ENCODE results near the gene GPR139. TPM values are rescaled to one million over a fixed set of nuclear protein-coding genes. Genes with fewer than 3 reads are reported as not detected.

The GPR139 gene
- total and polyA plus RNA-seq, 2 donors (not counting 1 experiment from before 2014, with no cell fraction given) = not detected

GRCh38 chr16:19991614-19992013 lies 82.1 kb downstream of the GPR139 start:
- Histone ChIP-seq H3K36me3 (replicated peaks in 1 of 2; ENCODE audit: control extremely low read depth in 1 of 2, control insufficient read depth in 1 of 2, extremely low read depth in 1 of 2, insufficient read depth in 2 of 2, low read length in 1 of 2) (no peaks in the 10 kb centered on the region), H3K79me2 (ENCODE audit: control insufficient read depth, insufficient read depth, low read length) (no peaks in the 10 kb centered on the region), H3K27me3 (replicated peaks in 1 of 4; ENCODE audit: control extremely low read depth in 1 of 4, control insufficient read depth in 3 of 4, insufficient read depth in 4 of 4, low read length in 3 of 4) (no peaks in the 10 kb centered on the region), H3K4me1 (ENCODE audit: control insufficient read depth in 2 of 2, insufficient read depth in 2 of 2, low read length in 2 of 2) (no peaks in the 10 kb centered on the region), H3K4me2 (replicated peaks; ENCODE audit: low read depth, low read length, poor library complexity, severe bottlenecking) (no peak overlapping the region), H3K9me3 (ENCODE audit: control extremely low read depth in 1 of 3, control insufficient read depth in 2 of 3, insufficient read depth in 1 of 3, low read length in 2 of 3) (peaks cover 0 to 4% (median 0%) of the 10 kb centered on the region in 3 donors), H3K4me3 (ENCODE audit: control extremely low read depth in 1 of 5, extremely low read depth in 1 of 5, insufficient read depth in 1 of 5, low read depth in 2 of 5, low read length in 4 of 5) (no peak overlapping the region), H2AFZ (ENCODE audit: insufficient read depth, low read depth, low read length, poor library complexity, severe bottlenecking) (no peak overlapping the region), H3K27ac (ENCODE audit: low read length in 2 of 2) (no peak overlapping the region), H4K20me1 (ENCODE audit: control insufficient read depth, insufficient read depth, low read length, poor library complexity, severe bottlenecking) (no peaks in the 10 kb centered on the region), H3K9ac (ENCODE audit: low read length) (no peak overlapping the region)
- no peaks in the 10 kb centered on the region for H3K4me1 Mint-ChIP-seq
- H3K9me3 Mint-ChIP-seq (ENCODE audit: insufficient read depth) = peaks cover 2% of the 10 kb centered on the region
- no peak overlapping the region for H3K27ac Mint-ChIP-seq
- no peak for TF ChIP-seq EZH2 (IDR thresholded peaks at IDR 0.05; ENCODE audit: borderline replicate concordance, insufficient read depth, low read depth, low read length, poor library complexity, severe bottlenecking)
- no peak for TF ChIP-seq CTCF (IDR thresholded peaks at IDR 0.05)
- 69% methylated on average over 5 of the region's 7 CpGs for WGBS (ENCODE audit: insufficient coverage)
- CTCF ChIA-PET = no interaction called here
- no peaks in the 10 kb centered on the region for H3K27me3 Mint-ChIP-seq
- no peak overlapping the region for H3K4me3 Mint-ChIP-seq
- intact Hi-C loops (cut with micrococcal nuclease) = no loop called here
- ATAC-seq (ENCODE audit: low read depth) (no peak), DNase-seq (no peak)
- POLR2A ChIA-PET = no interaction called here

GRCh38 chr16:19984135-19984534 lies 89.6 kb downstream of the GPR139 start:
- Mint-ChIP-seq H3K27ac (no peak overlapping the region), H3K27me3 (no peaks in the 10 kb centered on the region), H3K9me3 (ENCODE audit: insufficient read depth) (no peaks in the 10 kb centered on the region), H3K4me1 (no peaks in the 10 kb centered on the region), H3K4me3 (no peak overlapping the region)
- ChIA-PET CTCF (no interaction called here), POLR2A (no interaction called here)
- DNase-seq = no peak
- Histone ChIP-seq H3K4me1 (ENCODE audit: control insufficient read depth in 2 of 2, insufficient read depth in 2 of 2, low read length in 2 of 2) (no peaks in the 10 kb centered on the region), H3K27ac (ENCODE audit: low read length in 2 of 2) (no peak overlapping the region), H3K27me3 (replicated peaks in 1 of 4; ENCODE audit: control extremely low read depth in 1 of 4, control insufficient read depth in 3 of 4, insufficient read depth in 4 of 4, low read length in 3 of 4) (no peaks in the 10 kb centered on the region), H3K9me3 (ENCODE audit: control extremely low read depth in 1 of 3, control insufficient read depth in 2 of 3, insufficient read depth in 1 of 3, low read length in 2 of 3) (no peaks in the 10 kb centered on the region), H2AFZ (ENCODE audit: insufficient read depth, low read depth, low read length, poor library complexity, severe bottlenecking) (no peak overlapping the region), H3K4me2 (replicated peaks; ENCODE audit: low read depth, low read length, poor library complexity, severe bottlenecking) (no peak overlapping the region), H3K79me2 (ENCODE audit: control insufficient read depth, insufficient read depth, low read length) (no peaks in the 10 kb centered on the region), H3K36me3 (replicated peaks in 1 of 2; ENCODE audit: control extremely low read depth in 1 of 2, control insufficient read depth in 1 of 2, extremely low read depth in 1 of 2, insufficient read depth in 2 of 2, low read length in 1 of 2) (no peaks in the 10 kb centered on the region), H3K4me3 (ENCODE audit: control extremely low read depth in 1 of 5, extremely low read depth in 1 of 5, insufficient read depth in 1 of 5, low read depth in 2 of 5, low read length in 4 of 5) (no peak overlapping the region), H4K20me1 (ENCODE audit: control insufficient read depth, insufficient read depth, low read length, poor library complexity, severe bottlenecking) (no peaks in the 10 kb centered on the region), H3K9ac (ENCODE audit: low read length) (no peak overlapping the region)
- ATAC-seq (ENCODE audit: low read depth) = no peak
- TF ChIP-seq EZH2 (IDR thresholded peaks at IDR 0.05; ENCODE audit: borderline replicate concordance, insufficient read depth, low read depth, low read length, poor library complexity, severe bottlenecking) (no peak), CTCF (IDR thresholded peaks at IDR 0.05) (no peak)
- 84% methylated on average over 3 of the region's 3 CpGs for WGBS (ENCODE audit: insufficient coverage)
- intact Hi-C loops (cut with micrococcal nuclease) = no loop called here

Other genes with a start within 250 kb of the GPR139 start
- gene GPRC5B, start 189.0 kb downstream of the GPR139 start, total RNA-seq = not detected in 2 replicates
- 0.06 TPM in 1 of 2 replicates, not detected in the other for gene GPRC5B, start 189.0 kb downstream of the GPR139 start, polyA plus RNA-seq

Measured in B cell (primary cell).